ENCODE results near the gene CELF1.

CELF1 gene

GRCh38 chr11:47453365-47453764 is 99.6 kb downstream of the CELF1 start:
- Histone ChIP-seq H3K4me2 (ENCODE audit: low read length) (no peak overlapping the region), H3F3A (ENCODE audit: insufficient read depth, low read length) (no peaks in the 10 kb centered on the region), H3K79me2 (ENCODE audit: insufficient read depth, low read length) (no peaks in the 10 kb centered on the region)

GRCh38 chr11:47451990-47452389 is 100.9 kb downstream of the CELF1 start:
- H3K9ac ChIP-seq (ENCODE audit: low read length), result no peak overlapping the region
- no peaks in the 10 kb centered on the region for H3K9me3 ChIP-seq (ENCODE audit: low read length)
- H3K79me2 ChIP-seq (ENCODE audit: insufficient read depth, low read length), result no peaks in the 10 kb centered on the region
- H3K36me3 ChIP-seq (ENCODE audit: insufficient read depth, low read length), result no peaks in the 10 kb centered on the region
- H3F3A ChIP-seq (ENCODE audit: insufficient read depth, low read length), result no peaks in the 10 kb centered on the region
- no peak overlapping the region for H3K4me3 ChIP-seq (ENCODE audit: low read depth, low read length, poor library complexity, severe bottlenecking)
- H3K4me2 ChIP-seq (ENCODE audit: low read length), result no peak overlapping the region
- no peak for TF ChIP-seq CTCF (IDR thresholded peaks at IDR 0.05; ENCODE audit: low read length)
- no peak for TF ChIP-seq EZH2 (IDR thresholded peaks at IDR 0.05; ENCODE audit: borderline replicate concordance, low read length)
- no peak overlapping the region for H2AFZ ChIP-seq (ENCODE audit: low read length)
- no peaks in the 10 kb centered on the region for H3K9me2 ChIP-seq (ENCODE audit: low read depth, low read length)
- no peaks in the 10 kb centered on the region for H3K4me1 ChIP-seq (ENCODE audit: insufficient read depth, low read length, severe bottlenecking)
- H3K27ac ChIP-seq (ENCODE audit: low read depth, low read length, poor library complexity, severe bottlenecking), result no peak overlapping the region
- H4K20me1 ChIP-seq (ENCODE audit: insufficient read depth, low read length), result no peaks in the 10 kb centered on the region
- H3K27me3 ChIP-seq (ENCODE audit: insufficient read depth, low read length), result no peaks in the 10 kb centered on the region

More at GRCh38 chr11:47453365-47453764, 99.6 kb downstream of the CELF1 start:
- H3K9me2 ChIP-seq (ENCODE audit: low read depth, low read length), result no peaks in the 10 kb centered on the region
- H3K9ac ChIP-seq (ENCODE audit: low read length), result no peak overlapping the region
- no peak for TF ChIP-seq CTCF (IDR thresholded peaks at IDR 0.05; ENCODE audit: low read length)
- TF ChIP-seq EZH2 (IDR thresholded peaks at IDR 0.05; ENCODE audit: borderline replicate concordance, low read length), result no peak
- no peaks in the 10 kb centered on the region for H4K20me1 ChIP-seq (ENCODE audit: insufficient read depth, low read length)
- H3K4me1 ChIP-seq (ENCODE audit: insufficient read depth, low read length, severe bottlenecking), result no peaks in the 10 kb centered on the region
- no peaks in the 10 kb centered on the region for H3K36me3 ChIP-seq (ENCODE audit: insufficient read depth, low read length)
- H3K27ac ChIP-seq (ENCODE audit: low read depth, low read length, poor library complexity, severe bottlenecking), result no peak overlapping the region
- no peak overlapping the region for H3K4me3 ChIP-seq (ENCODE audit: low read depth, low read length, poor library complexity, severe bottlenecking)
- no peaks in the 10 kb centered on the region for H3K27me3 ChIP-seq (ENCODE audit: insufficient read depth, low read length)
- no peak overlapping the region for H2AFZ ChIP-seq (ENCODE audit: low read length)
- H3K9me3 ChIP-seq (ENCODE audit: low read length), result no peaks in the 10 kb centered on the region

DNA sequence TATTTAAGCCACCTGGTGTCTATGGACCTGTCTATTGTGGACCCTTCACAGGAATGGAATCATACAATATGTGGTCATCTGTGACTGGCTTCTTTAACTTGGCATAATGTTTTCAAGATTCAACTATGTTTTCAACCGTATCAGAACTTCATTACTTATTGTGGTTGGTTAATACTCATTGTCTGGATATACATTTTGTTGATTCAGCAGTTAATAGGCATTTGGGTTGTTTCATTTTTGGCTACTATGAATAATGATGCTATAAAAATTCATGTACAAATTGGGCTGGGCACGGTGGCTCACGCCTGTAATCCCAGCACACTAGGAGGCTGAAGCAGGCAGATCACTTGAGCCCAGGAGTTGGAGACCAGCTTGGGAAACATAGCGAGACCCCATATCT is 101.5 kb downstream of the CELF1 start:
- no peak overlapping the region for H3K4me2 ChIP-seq (ENCODE audit: low read length)
- no peaks in the 10 kb centered on the region for H3K9me3 ChIP-seq (ENCODE audit: low read length)
- H3K27me3 ChIP-seq (ENCODE audit: insufficient read depth, low read length), result no peaks in the 10 kb centered on the region
- H3F3A ChIP-seq (ENCODE audit: insufficient read depth, low read length), result no peaks in the 10 kb centered on the region
- TF ChIP-seq CTCF (IDR thresholded peaks at IDR 0.05; ENCODE audit: low read length) (no peak), EZH2 (IDR thresholded peaks at IDR 0.05; ENCODE audit: borderline replicate concordance, low read length) (no peak)
- no peaks in the 10 kb centered on the region for H4K20me1 ChIP-seq (ENCODE audit: insufficient read depth, low read length)
- no peaks in the 10 kb centered on the region for H3K36me3 ChIP-seq (ENCODE audit: insufficient read depth, low read length)
- no peak overlapping the region for H3K27ac ChIP-seq (ENCODE audit: low read depth, low read length, poor library complexity, severe bottlenecking)
- H3K4me1 ChIP-seq (ENCODE audit: insufficient read depth, low read length, severe bottlenecking), result no peaks in the 10 kb centered on the region
- no peak overlapping the region for H3K9ac ChIP-seq (ENCODE audit: low read length)
- H3K4me3 ChIP-seq (ENCODE audit: low read depth, low read length, poor library complexity, severe bottlenecking), result no peak overlapping the region
- no peak overlapping the region for H2AFZ ChIP-seq (ENCODE audit: low read length)
- no peaks in the 10 kb centered on the region for H3K79me2 ChIP-seq (ENCODE audit: insufficient read depth, low read length)
- no peaks in the 10 kb centered on the region for H3K9me2 ChIP-seq (ENCODE audit: low read depth, low read length)
